HCT116 (cell line): ENCODE measurements around the gene ARL6IP4. TPM values are rescaled to one million over a fixed set of nuclear protein-coding genes. Genes with fewer than 3 reads are reported as not detected.

Experiments
- ATAC-seq: fragments of 200-7000 bp; cut with Tn5 transposase; 2 replicates; pipeline ENCODE4 v1.9.1; 2020; ENCODE audit warnings: mild to moderate bottlenecking, moderate library complexity
- BruUV-seq: library from RNA; stranded (reverse); fragments of 400-500 nt; replicated peaks from 2 replicates; lab custom pipeline; 2021; lab: Mats Ljungman, UMichigan
- CTCF ChIA-PET: fragments of 300-600 bp; sonication (Branson Sonifier 250); formaldehyde crosslinking; loops from one replicate; lab custom pipeline; 2021; ENCODE audit warnings: antibody characterized with exemption; lab: Charles Lee
- POLR2A ChIA-PET: fragments of 300-600, 350-600 bp; sonication (Branson Sonifier 250); formaldehyde crosslinking; loops from one replicate; lab custom pipeline; 2021; ENCODE audit warnings: antibody characterized with exemption; lab: Charles Lee
- RAD21 ChIA-PET, 2 experiments: fragments of 300-600 bp; sonication (Branson Sonifier 250); formaldehyde crosslinking; loops; one replicate each; lab custom pipeline; 2023; ENCODE audit warnings: low total read pairs in 2 of 2; ENCODE audit not compliant: uncharacterized antibody in 2 of 2, unreplicated experiment in 2 of 2, low non-redundant PET in 1 of 2; lab: Charles Lee
- DNase-seq: peaks from one replicate; pipeline ENCODE4 v3.0.0-alpha.2; 2010; ENCODE audit warnings: low read depth, low spot score
- H2AFZ ChIP-seq: fragments of 200-600 bp; shearing (Covaris generic), sonication (generic); 2 replicates; pipeline ENCODE4 v1.6.1; 2017; ENCODE audit warnings: low read depth, mixed run types, mixed read lengths, antibody characterized with exemption, low read length; ENCODE audit not compliant: poor library complexity, severe bottlenecking
- H3K27ac ChIP-seq: 2 replicates; pipeline ENCODE4 v1.5.1; 2012; ENCODE audit warnings: low read depth, low read length
- H3K27me3 ChIP-seq: fragments of 200-600 bp; sonication (generic); 2 replicates; pipeline ENCODE4 v1.6.1; 2016; ENCODE audit warnings: mixed run types, low read length, mixed read lengths; ENCODE audit not compliant: insufficient read depth
- H3K36me3 ChIP-seq, 2 experiments: fragments of 200-500 bp in 1 of 2; fragments of 200-600 bp in 1 of 2; sonication (Bioruptor generic) in 1 of 2; sonication (generic) in 1 of 2; 2 replicates each; pipeline versions ENCODE4 v1.5.1 to v1.6.1; 2014 to 2016; ENCODE audit warnings: low read length in 2 of 2, inconsistent platforms in 1 of 2, mixed read lengths in 1 of 2, mixed run types in 1 of 2; ENCODE audit not compliant: insufficient read depth in 2 of 2, control insufficient read depth in 1 of 2
- H3K4me1 ChIP-seq, 2 experiments: fragments of 200-600 bp in 1 of 2; sonication (generic) in 1 of 2; 2 replicates each; pipeline versions ENCODE4 v1.5.1 to v1.6.1; 2012 to 2017; ENCODE audit warnings: low read length in 2 of 2, inconsistent platforms in 1 of 2, mild to moderate bottlenecking in 1 of 2, mixed read lengths in 1 of 2, mixed run types in 1 of 2, moderate library complexity in 1 of 2; ENCODE audit not compliant: insufficient read depth in 2 of 2, control insufficient read depth in 1 of 2
- H3K4me2 ChIP-seq: fragments of 200-600 bp; sonication (generic); 2 replicates; pipeline ENCODE4 v1.6.1; 2017; ENCODE audit warnings: mixed run types, low read length, mixed read lengths
- H3K4me3 ChIP-seq, 2 experiments: fragments of 200-600 bp in 1 of 2; sonication (generic) in 1 of 2; replicated peaks in 1 of 2; 2 replicates each; pipeline ENCODE4 v1.5.1; 2011 to 2016; ENCODE audit warnings: low read length in 2 of 2, control low read depth in 1 of 2, low read depth in 1 of 2, mild to moderate bottlenecking in 1 of 2, mixed read lengths in 1 of 2, mixed run types in 1 of 2
- H3K79me2 ChIP-seq: fragments of 200-600 bp; sonication (generic); 2 replicates; pipeline ENCODE4 v1.6.1; 2017; ENCODE audit warnings: mild to moderate bottlenecking, mixed run types, low read length, moderate library complexity, mixed read lengths; ENCODE audit not compliant: insufficient read depth
- H3K9ac ChIP-seq: fragments of 200-600 bp; sonication (generic); 2 replicates; pipeline ENCODE4 v1.6.1; 2016; ENCODE audit warnings: low read length, mixed read lengths
- H3K9me2 ChIP-seq: fragments of 200-600 bp; sonication (generic), shearing (Covaris generic); 2 replicates; pipeline ENCODE4 v1.6.1; 2017; ENCODE audit warnings: mixed run types, mild to moderate bottlenecking, moderate library complexity; ENCODE audit not compliant: insufficient read depth
- H3K9me3 ChIP-seq, 2 experiments: fragments of 200-500 bp in 1 of 2; fragments of 200-600 bp in 1 of 2; sonication (Bioruptor generic) in 1 of 2; sonication (generic) in 1 of 2; 2 replicates each; pipeline ENCODE4 v1.6.1; 2014 to 2017; ENCODE audit warnings: low read length in 2 of 2, mixed read lengths in 2 of 2, inconsistent platforms in 1 of 2, low read depth in 1 of 2, mild to moderate bottlenecking in 1 of 2, mixed run types in 1 of 2, moderate library complexity in 1 of 2; ENCODE audit not compliant: control insufficient read depth in 1 of 2, insufficient read depth in 1 of 2
- H4K20me1 ChIP-seq: fragments of 200-600 bp; sonication (generic), shearing (Covaris generic); 2 replicates; pipeline ENCODE4 v1.6.1; 2017; ENCODE audit warnings: mixed run types, mild to moderate bottlenecking, moderate library complexity; ENCODE audit not compliant: insufficient read depth
- JUND ChIP-seq: IDR thresholded peaks from 2 replicates; pipeline ENCODE4 v1.6.1; 2012
- YY1 ChIP-seq: IDR thresholded peaks from 2 replicates; pipeline ENCODE4 v1.6.1; 2011; ENCODE audit warnings: low read length, low read depth, moderate library complexity, mild to moderate bottlenecking; ENCODE audit not compliant: insufficient replicate concordance; ENCODE audit errors: extremely low read depth
- intact Hi-C: fragments of 100-400 bp; cut with micrococcal nuclease; formaldehyde crosslinking; loops from 2 replicates; pipeline ENCODE4 v1.10.0; 2022
- total RNA-seq: library from RNA; stranded (reverse); gene quantifications from one replicate; pipeline ENCODE4 v1.2.1, GENCODE V29; 2021; ENCODE audit not compliant: unreplicated experiment
- TF ChIP-seq, protein P1 (sequence below), 3 experiments: fragments of 200-600 bp in 1 of 3; sonication (generic) in 1 of 3; IDR thresholded peaks in 2 of 3; conservative IDR thresholded peaks in 1 of 3; 2 replicates each; pipeline ENCODE4 v1.5.1; 2012 to 2017; ENCODE audit warnings: low read depth in 2 of 3, low read length in 2 of 3, antibody characterized with exemption in 1 of 3, borderline replicate concordance in 1 of 3, control low read depth in 1 of 3, mild to moderate bottlenecking in 1 of 3, mixed read lengths in 1 of 3, mixed run types in 1 of 3, moderate library complexity in 1 of 3; ENCODE audit not compliant: insufficient read depth in 1 of 3
- TF ChIP-seq, protein P2 (sequence below): IDR thresholded peaks from 2 replicates; pipeline ENCODE4 v1.6.1; 2012; ENCODE audit warnings: low read depth

Gene ARL6IP4
- total RNA-seq, 1 experiment from 2014 or later, result 128 TPM

DNA sequence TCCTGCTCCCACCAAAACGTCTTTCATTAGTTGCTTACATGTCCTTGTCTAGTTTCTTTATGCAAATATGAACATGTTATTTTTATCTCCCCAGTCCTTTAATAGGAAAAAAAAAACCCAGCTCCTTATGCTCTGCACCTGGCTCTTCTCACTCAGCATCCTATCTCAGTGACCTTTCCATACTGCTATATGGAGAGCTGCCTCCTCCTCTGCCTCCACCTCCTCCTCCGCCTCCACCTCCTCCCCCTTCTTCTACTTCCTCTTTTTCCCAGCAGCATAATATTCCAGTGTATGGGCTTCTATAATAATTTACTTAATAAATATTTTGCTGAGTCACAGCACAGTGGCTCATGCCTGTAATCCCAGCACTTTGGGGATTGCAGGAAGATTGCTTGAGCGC, 45.8 kb upstream of the ARL6IP4 start:
- peaks cover 0 to 6% of the 10 kb centered on the region in 2 experiments; a peak in 2 of 4 replicates for H3K4me1 ChIP-seq
- TF ChIP-seq JUND, result no peak
- TF ChIP-seq, protein P1, sequence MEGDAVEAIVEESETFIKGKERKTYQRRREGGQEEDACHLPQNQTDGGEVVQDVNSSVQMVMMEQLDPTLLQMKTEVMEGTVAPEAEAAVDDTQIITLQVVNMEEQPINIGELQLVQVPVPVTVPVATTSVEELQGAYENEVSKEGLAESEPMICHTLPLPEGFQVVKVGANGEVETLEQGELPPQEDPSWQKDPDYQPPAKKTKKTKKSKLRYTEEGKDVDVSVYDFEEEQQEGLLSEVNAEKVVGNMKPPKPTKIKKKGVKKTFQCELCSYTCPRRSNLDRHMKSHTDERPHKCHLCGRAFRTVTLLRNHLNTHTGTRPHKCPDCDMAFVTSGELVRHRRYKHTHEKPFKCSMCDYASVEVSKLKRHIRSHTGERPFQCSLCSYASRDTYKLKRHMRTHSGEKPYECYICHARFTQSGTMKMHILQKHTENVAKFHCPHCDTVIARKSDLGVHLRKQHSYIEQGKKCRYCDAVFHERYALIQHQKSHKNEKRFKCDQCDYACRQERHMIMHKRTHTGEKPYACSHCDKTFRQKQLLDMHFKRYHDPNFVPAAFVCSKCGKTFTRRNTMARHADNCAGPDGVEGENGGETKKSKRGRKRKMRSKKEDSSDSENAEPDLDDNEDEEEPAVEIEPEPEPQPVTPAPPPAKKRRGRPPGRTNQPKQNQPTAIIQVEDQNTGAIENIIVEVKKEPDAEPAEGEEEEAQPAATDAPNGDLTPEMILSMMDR (IDR thresholded peaks at IDR 0.05 in 2 of 3, conservative IDR thresholded peaks at IDR 0.05 in 1 of 3; ENCODE audit: borderline replicate concordance in 1 of 3, insufficient read depth in 1 of 3, low read depth in 2 of 3, low read length in 2 of 3), result no peak
- TF ChIP-seq, protein P2, sequence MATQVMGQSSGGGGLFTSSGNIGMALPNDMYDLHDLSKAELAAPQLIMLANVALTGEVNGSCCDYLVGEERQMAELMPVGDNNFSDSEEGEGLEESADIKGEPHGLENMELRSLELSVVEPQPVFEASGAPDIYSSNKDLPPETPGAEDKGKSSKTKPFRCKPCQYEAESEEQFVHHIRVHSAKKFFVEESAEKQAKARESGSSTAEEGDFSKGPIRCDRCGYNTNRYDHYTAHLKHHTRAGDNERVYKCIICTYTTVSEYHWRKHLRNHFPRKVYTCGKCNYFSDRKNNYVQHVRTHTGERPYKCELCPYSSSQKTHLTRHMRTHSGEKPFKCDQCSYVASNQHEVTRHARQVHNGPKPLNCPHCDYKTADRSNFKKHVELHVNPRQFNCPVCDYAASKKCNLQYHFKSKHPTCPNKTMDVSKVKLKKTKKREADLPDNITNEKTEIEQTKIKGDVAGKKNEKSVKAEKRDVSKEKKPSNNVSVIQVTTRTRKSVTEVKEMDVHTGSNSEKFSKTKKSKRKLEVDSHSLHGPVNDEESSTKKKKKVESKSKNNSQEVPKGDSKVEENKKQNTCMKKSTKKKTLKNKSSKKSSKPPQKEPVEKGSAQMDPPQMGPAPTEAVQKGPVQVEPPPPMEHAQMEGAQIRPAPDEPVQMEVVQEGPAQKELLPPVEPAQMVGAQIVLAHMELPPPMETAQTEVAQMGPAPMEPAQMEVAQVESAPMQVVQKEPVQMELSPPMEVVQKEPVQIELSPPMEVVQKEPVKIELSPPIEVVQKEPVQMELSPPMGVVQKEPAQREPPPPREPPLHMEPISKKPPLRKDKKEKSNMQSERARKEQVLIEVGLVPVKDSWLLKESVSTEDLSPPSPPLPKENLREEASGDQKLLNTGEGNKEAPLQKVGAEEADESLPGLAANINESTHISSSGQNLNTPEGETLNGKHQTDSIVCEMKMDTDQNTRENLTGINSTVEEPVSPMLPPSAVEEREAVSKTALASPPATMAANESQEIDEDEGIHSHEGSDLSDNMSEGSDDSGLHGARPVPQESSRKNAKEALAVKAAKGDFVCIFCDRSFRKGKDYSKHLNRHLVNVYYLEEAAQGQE, result no peak
- TF ChIP-seq YY1, result no peak
- no peak overlapping the region for H3K4me3 ChIP-seq
- no peak overlapping the region for H3K4me2 ChIP-seq
- H2AFZ ChIP-seq, result no peak overlapping the region
- no peaks in the 10 kb centered on the region for H3K9me2 ChIP-seq
- ChIA-PET POLR2A (no interaction called here), RAD21 (no interaction called here), CTCF (no interaction called here)
- no peaks in the 10 kb centered on the region for H3K36me3 ChIP-seq
- no peaks in the 10 kb centered on the region for H3K27me3 ChIP-seq
- BruUV-seq, result no TSS peak
- DNase-seq, result no peak
- H3K79me2 ChIP-seq, result no peaks in the 10 kb centered on the region
- H3K9me3 ChIP-seq, result no peaks in the 10 kb centered on the region
- H4K20me1 ChIP-seq, result no peaks in the 10 kb centered on the region
- H3K27ac ChIP-seq, result no peak overlapping the region
- H3K9ac ChIP-seq, result no peak overlapping the region
- intact Hi-C loops, result no loop called here
- ATAC-seq, result no peak
